WTC11 (cell line): ENCODE data around the gene LRRC4.

Source experiments
- CDX4 ChIP-seq: fragments of 250-450 bp; sonication (Bioruptor Pico); IDR thresholded peaks from 2 replicates; pipeline ENCODE4 v1.9.0; 2021; ENCODE audit warnings: moderate library complexity, mild to moderate bottlenecking, inconsistent platforms, borderline replicate concordance
- CREB1 ChIP-seq: sonication (generic); formaldehyde crosslinking; IDR thresholded peaks from 2 replicates; pipeline ENCODE4 v1.8.0; 2023; ENCODE audit warnings: mild to moderate bottlenecking, missing genetic modification reagents
- CTCF ChIP-seq: fragments of 200-600 bp; IDR thresholded peaks from 2 replicates; pipeline ENCODE4 v1.8.0; 2022; ENCODE audit warnings: antibody characterized with exemption
- JUN ChIP-seq: sonication (generic); formaldehyde crosslinking; IDR thresholded peaks from 2 replicates; pipeline ENCODE4 v1.8.0; 2023; ENCODE audit warnings: mild to moderate bottlenecking, missing genetic modification reagents
- NR1H2 ChIP-seq: sonication (generic); formaldehyde crosslinking; IDR thresholded peaks from 2 replicates; pipeline ENCODE4 v1.9.0; 2021; ENCODE audit warnings: mild to moderate bottlenecking, moderate library complexity, missing genetic modification reagents
- NR2C2 ChIP-seq: sonication (generic); formaldehyde crosslinking; IDR thresholded peaks from 2 replicates; pipeline ENCODE4 v1.8.0; 2022; ENCODE audit warnings: mild to moderate bottlenecking, missing genetic modification reagents
- TCF7 ChIP-seq: sonication (generic); formaldehyde crosslinking; IDR thresholded peaks from 2 replicates; pipeline ENCODE4 v1.8.0; 2022; ENCODE audit warnings: mild to moderate bottlenecking, low read depth, missing genetic modification reagents, moderate library complexity
- TEAD4 ChIP-seq: sonication (generic); formaldehyde crosslinking; IDR thresholded peaks from 2 replicates; pipeline ENCODE4 v1.8.0; 2022; ENCODE audit warnings: mild to moderate bottlenecking, missing genetic modification reagents
- ZMAT4 ChIP-seq: fragments of 250-450 bp; sonication (Bioruptor Pico); IDR thresholded peaks from 2 replicates; pipeline ENCODE4 v1.9.0; 2021; ENCODE audit warnings: mild to moderate bottlenecking
- ZNF512 ChIP-seq: sonication (generic); formaldehyde crosslinking; IDR thresholded peaks from 2 replicates; pipeline ENCODE4 v1.8.1; 2022; ENCODE audit warnings: missing genetic modification reagents, borderline replicate concordance
- TF ChIP-seq, protein P1 (sequence below): sonication (generic); formaldehyde crosslinking; IDR thresholded peaks from 2 replicates; pipeline ENCODE4 v1.8.1; 2023; ENCODE audit warnings: mild to moderate bottlenecking, missing genetic modification reagents
- TF ChIP-seq, protein P2 (sequence below): sonication (generic); formaldehyde crosslinking; IDR thresholded peaks from 2 replicates; pipeline ENCODE4 v1.8.0; 2022; ENCODE audit warnings: mild to moderate bottlenecking, missing genetic modification reagents
- TF ChIP-seq, protein P3 (sequence below): sonication (generic); formaldehyde crosslinking; IDR thresholded peaks from 2 replicates; pipeline ENCODE4 v1.8.1; 2023; ENCODE audit warnings: mild to moderate bottlenecking, missing genetic modification reagents, moderate library complexity

GRCh38 chr7:127993317-127993716 is 37.9 kb downstream of the LRRC4 start:
- TF ChIP-seq CREB1 (CRISPR knock-in tag), result no peak
- TF ChIP-seq, protein P1, sequence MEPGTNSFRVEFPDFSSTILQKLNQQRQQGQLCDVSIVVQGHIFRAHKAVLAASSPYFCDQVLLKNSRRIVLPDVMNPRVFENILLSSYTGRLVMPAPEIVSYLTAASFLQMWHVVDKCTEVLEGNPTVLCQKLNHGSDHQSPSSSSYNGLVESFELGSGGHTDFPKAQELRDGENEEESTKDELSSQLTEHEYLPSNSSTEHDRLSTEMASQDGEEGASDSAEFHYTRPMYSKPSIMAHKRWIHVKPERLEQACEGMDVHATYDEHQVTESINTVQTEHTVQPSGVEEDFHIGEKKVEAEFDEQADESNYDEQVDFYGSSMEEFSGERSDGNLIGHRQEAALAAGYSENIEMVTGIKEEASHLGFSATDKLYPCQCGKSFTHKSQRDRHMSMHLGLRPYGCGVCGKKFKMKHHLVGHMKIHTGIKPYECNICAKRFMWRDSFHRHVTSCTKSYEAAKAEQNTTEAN (CRISPR knock-in tag), result no peak
- no peak for TF ChIP-seq TEAD4
- TF ChIP-seq CDX4 (CRISPR knock-in tag), result no peak
- TF ChIP-seq CTCF, result no peak
- TF ChIP-seq ZNF512 (CRISPR knock-in tag), result no peak
- TF ChIP-seq NR1H2 (CRISPR knock-in tag), result no peak
- TF ChIP-seq NR2C2 (CRISPR knock-in tag), result no peak
- TF ChIP-seq, protein P2, sequence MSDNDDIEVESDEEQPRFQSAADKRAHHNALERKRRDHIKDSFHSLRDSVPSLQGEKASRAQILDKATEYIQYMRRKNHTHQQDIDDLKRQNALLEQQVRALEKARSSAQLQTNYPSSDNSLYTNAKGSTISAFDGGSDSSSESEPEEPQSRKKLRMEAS (CRISPR knock-in tag), result no peak
- no peak for TF ChIP-seq TCF7 (CRISPR knock-in tag)
- no peak for TF ChIP-seq JUN (CRISPR knock-in tag)
- TF ChIP-seq, protein P3, sequence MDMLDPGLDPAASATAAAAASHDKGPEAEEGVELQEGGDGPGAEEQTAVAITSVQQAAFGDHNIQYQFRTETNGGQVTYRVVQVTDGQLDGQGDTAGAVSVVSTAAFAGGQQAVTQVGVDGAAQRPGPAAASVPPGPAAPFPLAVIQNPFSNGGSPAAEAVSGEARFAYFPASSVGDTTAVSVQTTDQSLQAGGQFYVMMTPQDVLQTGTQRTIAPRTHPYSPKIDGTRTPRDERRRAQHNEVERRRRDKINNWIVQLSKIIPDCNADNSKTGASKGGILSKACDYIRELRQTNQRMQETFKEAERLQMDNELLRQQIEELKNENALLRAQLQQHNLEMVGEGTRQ (CRISPR knock-in tag), result no peak
- no peak for TF ChIP-seq ZMAT4
